Right lobe of liver (tissue), 6 donors: ENCODE results near the gene ROBO2. TPM values are rescaled to one million over a fixed set of nuclear protein-coding genes. Genes with fewer than 3 reads are reported as not detected.
"Not testable (repeated sequence)": the region's sequence is repeated elsewhere in the genome, so short reads cannot be mapped to it uniquely, and the experiment has no call there.

ENCODE experiments used
- ATAC-seq, 4 donors: fragments of 200-7000 bp; cut with Tn5 transposase; one replicate each; pipeline ENCODE4 v1.9.1; 2020; ENCODE audit warnings: mild to moderate bottlenecking in 4 of 4, moderate library complexity in 4 of 4
- DNase-seq, 3 donors: peaks; one replicate each; pipeline ENCODE4 v3.0.0-alpha.2; 2020
- H3K27ac ChIP-seq, 3 donors: fragments of 200-600 bp; one replicate each; pipeline ENCODE4 v1.8.0; 2022
- H3K27me3 ChIP-seq, 2 donors: fragments of 200-600 bp; one replicate each; pipeline ENCODE4 v1.8.0; 2022
- H3K36me3 ChIP-seq, 4 donors: fragments of 200-600 bp; sonication (generic) in 1 of 4; one replicate each; pipeline versions ENCODE4 v1.5.1 to v1.8.0; 2017 to 2022; ENCODE audit warnings: control low read depth in 1 of 4
- H3K4me1 ChIP-seq, 4 donors: fragments of 200-600 bp; sonication (generic) in 1 of 4; one replicate each; pipeline versions ENCODE4 v1.5.1 to v1.8.0; 2017 to 2022; ENCODE audit warnings: control low read depth in 1 of 4
- H3K4me3 ChIP-seq, 3 donors: fragments of 200-600 bp; one replicate each; pipeline ENCODE4 v1.8.0; 2022
- H3K9me3 ChIP-seq, 4 donors: fragments of 200-600 bp; sonication (generic) in 1 of 4; one replicate each; pipeline versions ENCODE4 v1.5.1 to v1.8.0; 2017 to 2022; ENCODE audit warnings: control low read depth in 1 of 4
- POLR2A ChIP-seq: fragments of 450-650 bp; IDR thresholded peaks from one replicate; pipeline ENCODE4 v1.6.1; 2017; ENCODE audit warnings: antibody characterized with exemption, mild to moderate bottlenecking
- WGBS: methylation state at CpG from one replicate; pipeline ENCODE4 v1.1.6; 2018; ENCODE audit warnings: low coverage, low lambda C conversion rate; ENCODE audit not compliant: insufficient coverage; ENCODE audit errors: missing lambda C conversion rate; 5-methylcytosine and 5-hydroxymethylcytosine counted together
- intact Hi-C, 2 donors: fragments of 100-400 bp; cut with DNase I; formaldehyde crosslinking; loops; one replicate each; pipeline versions ENCODE4 v1.11.2 to v1.14.1; 2022
- total RNA-seq, 6 experiments: library from RNA; depleted of rRNA in 2 of 6; stranded (reverse); fragments of >200 nt in 2 of 6; fragmentation: NEBNext Ultra II Directional in 3 of 6; extraction: Animal tissue kit (Norgen Biotek cat#: 25700) in 3 of 6; gene quantifications; one replicate each; pipeline versions ENCODE4 v1.1.0 to v1.2.4, GENCODE V29; 2016 to 2023
- TF ChIP-seq, protein P1 (sequence below), 4 donors: fragments of 200-600 bp in 3 of 4; fragments of 450-650 bp in 1 of 4; IDR thresholded peaks; one replicate each; pipeline versions ENCODE4 v1.5.1 to v1.8.0; 2016 to 2022; ENCODE audit warnings: antibody characterized with exemption in 4 of 4, mild to moderate bottlenecking in 2 of 4
- donor health status: DM: no; HTN: yes; CAD: no.
- donor health status: DM: no; HTN: no; CAD: no.
- donor health status: DM: no; HTN: no; CAD: no.
- donor health status: DM: no; HTN: yes; CAD: no.
- donor health status: DM: no; HTN: yes; CAD: no.

Gene ROBO2
- total RNA-seq, 6 experiments from 2014 or later, result 0.07 to 1.7 (median 0.67) TPM

DNA sequence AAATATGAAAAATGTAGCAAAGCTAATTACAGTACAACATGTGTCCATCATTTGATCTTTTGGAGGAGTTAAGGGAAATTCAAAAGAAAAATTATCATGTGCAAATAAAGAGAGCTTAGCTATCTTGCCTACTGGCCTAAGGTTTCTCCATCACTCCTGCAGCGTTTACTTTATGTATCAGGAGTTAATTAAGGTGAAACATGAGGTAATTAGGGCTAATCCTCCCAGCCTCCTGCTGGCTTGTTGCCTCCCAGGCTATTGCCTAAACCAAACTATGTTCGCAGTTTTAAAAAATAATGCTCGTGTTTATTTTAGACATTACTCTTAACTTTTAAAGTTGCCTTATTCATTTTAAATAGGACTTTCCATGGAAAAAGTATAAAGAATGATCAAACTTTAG is 367.5 kb downstream of the ROBO2 start:
- Histone ChIP-seq H3K27me3 (no peaks in the 10 kb centered on the region), H3K4me1 (no peaks in the 10 kb centered on the region), H3K4me3 (no peak overlapping the region), H3K27ac (no peak overlapping the region), H3K36me3 (no peaks in the 10 kb centered on the region), H3K9me3 (no peaks in the 10 kb centered on the region)
- DNase-seq (no peak), ATAC-seq (no peak)
- no peak for TF ChIP-seq POLR2A
- TF ChIP-seq, protein P1, sequence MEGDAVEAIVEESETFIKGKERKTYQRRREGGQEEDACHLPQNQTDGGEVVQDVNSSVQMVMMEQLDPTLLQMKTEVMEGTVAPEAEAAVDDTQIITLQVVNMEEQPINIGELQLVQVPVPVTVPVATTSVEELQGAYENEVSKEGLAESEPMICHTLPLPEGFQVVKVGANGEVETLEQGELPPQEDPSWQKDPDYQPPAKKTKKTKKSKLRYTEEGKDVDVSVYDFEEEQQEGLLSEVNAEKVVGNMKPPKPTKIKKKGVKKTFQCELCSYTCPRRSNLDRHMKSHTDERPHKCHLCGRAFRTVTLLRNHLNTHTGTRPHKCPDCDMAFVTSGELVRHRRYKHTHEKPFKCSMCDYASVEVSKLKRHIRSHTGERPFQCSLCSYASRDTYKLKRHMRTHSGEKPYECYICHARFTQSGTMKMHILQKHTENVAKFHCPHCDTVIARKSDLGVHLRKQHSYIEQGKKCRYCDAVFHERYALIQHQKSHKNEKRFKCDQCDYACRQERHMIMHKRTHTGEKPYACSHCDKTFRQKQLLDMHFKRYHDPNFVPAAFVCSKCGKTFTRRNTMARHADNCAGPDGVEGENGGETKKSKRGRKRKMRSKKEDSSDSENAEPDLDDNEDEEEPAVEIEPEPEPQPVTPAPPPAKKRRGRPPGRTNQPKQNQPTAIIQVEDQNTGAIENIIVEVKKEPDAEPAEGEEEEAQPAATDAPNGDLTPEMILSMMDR (IDR thresholded peaks at IDR 0.05), result no peak
- WGBS, result 61% methylated on average over 3 of the region's 3 CpGs
- intact Hi-C loops, result no loop called here

DNA sequence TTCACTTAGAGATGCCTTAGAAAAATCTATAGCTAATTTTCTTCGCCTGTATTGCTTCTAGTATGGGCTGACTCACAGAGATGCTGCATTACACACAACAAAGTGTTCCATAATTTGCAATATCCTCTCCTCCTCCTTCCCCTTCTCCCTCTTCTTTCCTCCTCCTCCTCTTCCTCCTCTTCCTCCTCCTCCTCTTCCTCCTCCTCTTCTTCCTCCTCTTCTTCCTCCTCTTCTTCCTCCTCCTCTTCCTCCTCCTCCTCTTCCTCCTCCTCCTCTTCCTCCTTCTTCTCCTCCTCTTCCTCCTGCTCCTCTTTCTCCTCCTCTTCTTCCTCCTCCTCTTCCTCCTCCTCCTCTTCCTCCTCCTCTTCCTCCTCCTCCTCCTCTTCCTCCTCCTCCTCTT is 370.4 kb downstream of the ROBO2 start:
- H3K4me3 ChIP-seq, intact Hi-C loops, H3K4me1 ChIP-seq, H3K9me3 ChIP-seq, H3K27me3 ChIP-seq, H3K27ac ChIP-seq, H3K36me3 ChIP-seq, DNase-seq, ATAC-seq: not testable (repeated sequence)
- WGBS, result 78% methylated on average over 1 of the region's 1 CpG

DNA sequence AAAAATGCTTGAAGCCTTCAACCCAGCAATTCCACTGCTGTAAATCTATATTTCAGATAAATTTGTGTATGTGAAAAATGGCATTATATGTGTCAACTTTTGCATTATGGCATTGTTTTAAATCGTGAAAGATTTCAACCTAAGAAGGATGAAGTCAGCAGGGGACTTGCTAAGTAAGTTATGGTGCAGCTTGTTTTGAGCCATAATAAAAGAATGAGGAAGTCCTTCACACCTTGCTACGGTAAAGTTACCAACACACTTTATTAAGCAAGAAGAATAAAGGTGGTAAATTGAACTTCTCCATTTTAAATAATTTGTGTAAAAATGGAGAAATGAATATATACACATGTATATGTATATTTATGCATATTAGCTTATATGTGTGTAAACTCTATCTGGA is 371.4 kb downstream of the ROBO2 start:
- Histone ChIP-seq H3K4me1 (no peaks in the 10 kb centered on the region), H3K9me3 (no peaks in the 10 kb centered on the region), H3K36me3 (no peaks in the 10 kb centered on the region), H3K27ac (no peak overlapping the region), H3K27me3 (no peaks in the 10 kb centered on the region), H3K4me3 (no peak overlapping the region)
- TF ChIP-seq, protein P1 (IDR thresholded peaks at IDR 0.05), result no peak
- TF ChIP-seq POLR2A, result no peak
- no peak for DNase-seq
- ATAC-seq, result no peak
- 37% methylated on average over 2 of the region's 2 CpGs for WGBS
- intact Hi-C loops, result no loop called here

DNA sequence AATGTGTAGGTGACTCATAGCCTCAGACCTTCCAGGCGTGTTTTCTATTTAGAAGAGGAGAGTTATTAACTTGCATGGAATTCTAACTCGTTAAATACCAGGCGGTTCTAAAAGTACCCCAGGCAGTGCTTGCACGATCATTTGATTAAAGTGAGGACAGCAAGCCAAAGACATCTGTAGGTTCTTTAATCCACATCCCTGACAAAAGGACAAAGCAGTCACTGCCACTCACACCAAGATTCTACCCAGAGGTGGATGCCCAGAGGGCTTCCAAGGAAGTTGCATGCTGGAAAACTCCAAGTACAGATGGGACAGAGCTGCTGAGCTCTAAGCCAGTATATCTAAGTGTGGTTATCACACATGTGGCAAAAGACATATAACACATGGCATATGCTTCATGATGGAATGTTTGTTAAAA is 372.1 kb downstream of the ROBO2 start:
- ATAC-seq, result no peak
- Histone ChIP-seq H3K36me3 (no peaks in the 10 kb centered on the region), H3K27ac (no peak overlapping the region), H3K27me3 (no peaks in the 10 kb centered on the region), H3K4me1 (no peaks in the 10 kb centered on the region), H3K4me3 (no peak overlapping the region), H3K9me3 (no peaks in the 10 kb centered on the region)
- no peak for DNase-seq
- intact Hi-C loops, result no loop called here
- TF ChIP-seq POLR2A, result no peak
- TF ChIP-seq, protein P1 (IDR thresholded peaks at IDR 0.05), result no peak
- WGBS, result 78% methylated on average over 4 of the region's 4 CpGs

DNA sequence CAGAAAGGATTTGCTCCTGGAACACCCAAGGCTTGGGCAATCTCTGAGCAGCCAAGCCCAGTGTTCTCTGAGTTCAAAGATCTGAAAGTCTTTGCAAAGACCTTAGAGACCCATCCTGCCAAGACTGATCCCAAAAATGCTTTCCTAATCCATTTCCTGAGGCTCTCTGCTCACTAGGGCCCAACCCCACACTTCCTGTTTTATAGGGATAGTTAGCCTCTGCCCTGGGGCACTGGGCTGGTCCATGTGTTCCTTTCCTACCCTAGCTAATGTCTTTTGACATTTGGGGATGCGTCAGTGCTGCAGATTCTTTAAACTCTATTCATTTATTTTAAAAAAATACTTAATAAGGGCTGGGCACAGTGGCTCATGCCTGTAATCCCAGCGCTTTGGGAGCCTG is 372.7 kb downstream of the ROBO2 start:
- ATAC-seq (no peak), DNase-seq (no peak)
- Histone ChIP-seq H3K27me3 (no peaks in the 10 kb centered on the region), H3K4me1 (no peaks in the 10 kb centered on the region), H3K36me3 (no peaks in the 10 kb centered on the region), H3K9me3 (no peaks in the 10 kb centered on the region), H3K4me3 (no peak overlapping the region), H3K27ac (no peak overlapping the region)
- TF ChIP-seq POLR2A, result no peak
- TF ChIP-seq, protein P1 (IDR thresholded peaks at IDR 0.05), result no peak
- WGBS, result 66% methylated on average over 2 of the region's 2 CpGs
- intact Hi-C loops, result no loop called here
